GM12873 (cell line): Measurements from ENCODE around the gene MET.

ENCODE experiments used
- TF ChIP-seq, protein P1 (sequence below): IDR thresholded peaks from 2 replicates; pipeline ENCODE4 v1.5.1; 2012; ENCODE audit warnings: low read depth, mild to moderate bottlenecking, moderate library complexity, low read length, control low read depth; ENCODE audit not compliant: insufficient read depth; ENCODE audit errors: missing control alignments

MET gene

DNA sequence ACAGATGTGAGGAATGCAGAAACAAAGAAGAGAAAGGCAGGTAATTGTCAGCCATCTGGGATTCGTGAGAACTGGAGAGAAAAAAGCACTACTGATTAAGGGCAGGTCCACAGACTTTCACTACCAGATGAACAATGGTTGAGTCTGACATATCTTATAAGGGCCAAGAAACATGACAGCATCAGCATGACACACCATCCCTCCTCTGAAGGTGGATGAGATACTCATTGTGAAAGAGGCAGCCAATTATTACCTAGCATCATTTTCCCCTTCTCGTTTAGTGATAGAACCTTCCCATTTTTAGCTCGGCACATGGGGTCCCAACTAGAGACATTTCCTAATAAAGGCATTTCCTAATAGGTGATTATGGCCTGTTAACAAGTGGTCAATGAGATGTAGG lies 19.2 kb upstream of the MET start:
- TF ChIP-seq, protein P1, sequence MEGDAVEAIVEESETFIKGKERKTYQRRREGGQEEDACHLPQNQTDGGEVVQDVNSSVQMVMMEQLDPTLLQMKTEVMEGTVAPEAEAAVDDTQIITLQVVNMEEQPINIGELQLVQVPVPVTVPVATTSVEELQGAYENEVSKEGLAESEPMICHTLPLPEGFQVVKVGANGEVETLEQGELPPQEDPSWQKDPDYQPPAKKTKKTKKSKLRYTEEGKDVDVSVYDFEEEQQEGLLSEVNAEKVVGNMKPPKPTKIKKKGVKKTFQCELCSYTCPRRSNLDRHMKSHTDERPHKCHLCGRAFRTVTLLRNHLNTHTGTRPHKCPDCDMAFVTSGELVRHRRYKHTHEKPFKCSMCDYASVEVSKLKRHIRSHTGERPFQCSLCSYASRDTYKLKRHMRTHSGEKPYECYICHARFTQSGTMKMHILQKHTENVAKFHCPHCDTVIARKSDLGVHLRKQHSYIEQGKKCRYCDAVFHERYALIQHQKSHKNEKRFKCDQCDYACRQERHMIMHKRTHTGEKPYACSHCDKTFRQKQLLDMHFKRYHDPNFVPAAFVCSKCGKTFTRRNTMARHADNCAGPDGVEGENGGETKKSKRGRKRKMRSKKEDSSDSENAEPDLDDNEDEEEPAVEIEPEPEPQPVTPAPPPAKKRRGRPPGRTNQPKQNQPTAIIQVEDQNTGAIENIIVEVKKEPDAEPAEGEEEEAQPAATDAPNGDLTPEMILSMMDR, result no peak

DNA sequence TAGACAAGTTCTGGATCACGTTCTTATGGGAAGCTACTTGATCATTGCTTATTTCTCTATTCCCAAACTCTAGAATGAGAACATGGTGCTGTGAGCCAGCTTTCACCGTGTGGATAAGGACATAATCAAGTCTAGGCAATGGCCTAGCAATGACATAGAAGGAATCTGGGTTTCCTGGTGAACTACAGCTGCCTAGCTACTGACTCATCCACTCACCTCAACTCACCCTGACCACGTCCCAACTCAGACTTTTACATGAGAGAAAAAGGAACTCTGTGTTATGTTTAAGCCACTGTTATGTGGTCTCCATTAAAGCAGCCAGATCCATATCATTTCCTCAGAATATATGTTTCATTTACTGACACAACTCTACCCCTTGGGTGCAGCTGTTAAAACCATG lies 18.8 kb upstream of the MET start:
- TF ChIP-seq, protein P1, result no peak

DNA sequence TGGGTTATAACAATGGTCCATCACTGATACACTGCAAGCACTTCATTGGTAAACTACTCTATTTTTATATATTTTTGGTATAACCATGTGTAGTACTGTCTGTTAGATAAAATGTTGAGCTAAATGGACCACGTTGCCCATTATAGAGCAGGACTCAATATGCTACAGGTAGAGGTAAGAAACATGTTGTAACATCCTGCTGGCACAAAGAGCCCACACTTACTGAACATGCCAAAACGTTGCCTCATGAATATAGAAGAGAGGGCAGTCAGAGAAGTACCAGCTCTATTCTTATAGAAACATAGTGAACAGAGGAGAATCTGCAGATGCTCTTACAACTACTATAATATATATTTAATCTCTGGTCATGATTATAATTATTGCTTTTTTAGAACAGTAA lies 18.4 kb upstream of the MET start:
- TF ChIP-seq, protein P1, result no peak

DNA sequence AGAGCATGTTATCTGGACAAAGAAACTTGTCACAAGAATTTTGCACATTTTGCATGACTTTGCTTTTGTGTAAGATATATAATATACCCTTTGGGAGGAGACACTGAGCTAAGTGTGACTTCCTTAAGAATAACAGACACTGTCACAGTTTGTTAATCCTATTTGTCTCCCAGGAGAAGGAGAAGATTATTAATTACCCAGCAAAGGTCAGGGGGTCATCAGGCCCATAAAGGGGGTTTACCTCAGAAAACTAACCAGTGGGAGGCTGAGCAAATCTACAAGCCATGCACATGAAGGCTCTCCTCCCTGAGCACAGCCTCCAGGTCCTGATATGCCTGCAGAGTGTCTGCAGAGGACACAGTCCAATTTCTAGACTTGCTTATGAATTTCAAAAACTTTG lies 10.1 kb upstream of the MET start:
- TF ChIP-seq, protein P1, result no peak

DNA sequence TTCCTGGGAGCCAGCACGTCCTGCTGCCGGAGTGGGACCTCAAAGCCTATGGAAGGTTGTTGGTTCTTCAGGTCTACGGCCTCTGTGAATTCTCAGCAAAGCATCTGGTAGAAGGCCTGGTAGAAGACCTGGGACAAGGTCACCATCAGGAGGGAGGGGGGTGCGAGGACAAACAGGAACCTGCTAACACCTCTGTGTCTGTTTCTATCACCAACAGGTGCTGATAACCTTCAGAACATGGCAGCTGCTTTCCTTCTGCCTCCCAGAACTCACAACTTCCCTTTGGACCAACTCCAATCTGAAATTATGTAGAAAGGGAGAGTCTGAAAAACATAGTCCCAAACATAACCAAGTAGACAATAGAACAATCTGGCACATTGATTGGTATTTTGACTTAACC lies 8.3 kb upstream of the MET start:
- TF ChIP-seq, protein P1, result no peak

DNA sequence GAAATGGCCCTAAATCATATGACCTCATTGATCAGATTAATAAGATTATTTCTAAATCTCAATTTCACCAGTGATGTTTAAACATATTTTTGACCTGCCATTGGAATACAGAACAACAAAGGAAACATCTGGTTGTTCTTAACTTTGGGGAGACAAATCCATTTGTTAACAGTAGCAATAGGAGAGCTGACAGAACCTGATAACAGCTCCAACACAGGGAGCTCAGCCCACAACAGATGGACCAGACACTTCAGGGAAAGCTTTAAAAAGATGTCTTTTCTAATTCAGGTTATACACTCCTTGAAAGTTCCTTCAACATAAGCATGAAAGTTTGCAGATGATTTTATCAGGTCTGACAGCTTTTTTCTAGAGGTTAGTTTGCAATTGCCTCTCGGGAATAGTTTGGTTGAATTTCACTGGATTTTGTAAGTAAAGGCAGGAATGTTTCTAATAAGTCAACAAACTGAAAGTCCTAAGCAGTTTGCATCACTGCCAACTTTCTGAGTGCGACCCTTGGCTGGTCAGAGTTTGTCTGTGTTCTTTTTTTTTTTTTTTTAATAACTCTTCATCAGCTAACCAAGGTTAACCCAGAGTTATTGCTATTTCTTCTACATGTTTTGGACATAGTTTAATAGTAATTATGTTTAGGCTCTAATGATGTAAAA lies 6.5 kb upstream of the MET start:
- TF ChIP-seq, protein P1, result no peak

DNA sequence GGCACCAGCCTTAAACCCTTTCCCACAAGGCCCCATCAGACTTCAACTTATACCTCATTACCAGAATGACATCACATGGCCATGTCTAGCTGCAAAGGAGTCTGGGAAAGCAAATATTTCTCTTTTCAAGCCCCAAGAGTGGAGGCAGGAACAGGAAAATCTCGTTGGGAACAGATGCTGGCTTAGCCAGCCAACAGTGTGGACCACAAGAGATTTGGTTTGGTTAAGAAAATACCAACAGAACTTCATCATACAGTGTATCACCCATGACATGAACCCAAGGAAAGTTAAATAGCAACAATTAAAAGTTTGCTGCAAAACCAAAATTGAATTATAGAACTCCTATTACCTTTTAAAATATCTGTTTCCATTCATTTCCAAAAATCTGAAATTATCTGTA lies 2.2 kb upstream of the MET start:
- TF ChIP-seq, protein P1, result no peak
